ENCODE data around the gene ESAM. TPM values are rescaled to one million over a fixed set of nuclear protein-coding genes. Genes with fewer than 3 reads are reported as not detected.

ESAM gene
- total and polyA plus RNA-seq, 4 donors: 4.0 to 15.6 (median 9.9) TPM

- Histone ChIP-seq H3K36me3 (ENCODE audit: control insufficient read depth in 4 of 4, insufficient read depth in 3 of 4, low read depth in 1 of 4, low read length in 3 of 4) (no peaks in the 10 kb centered on the region), H3K9me3 (ENCODE audit: control insufficient read depth in 4 of 4, low read length in 3 of 4) (no peaks in the 10 kb centered on the region), H3K4me3 (ENCODE audit: low read depth in 1 of 3, low read length in 3 of 3) (no peak overlapping the region), H3K4me1 (ENCODE audit: control insufficient read depth in 4 of 4, insufficient read depth in 4 of 4, low read length in 3 of 4) (peaks cover 9 to 15% (median 11%) of the 10 kb centered on the region in 4 donors), H3K27me3 (ENCODE audit: control insufficient read depth in 4 of 4, insufficient read depth in 4 of 4, low read length in 3 of 4) (peaks cover 0 to 9% (median 3%) of the 10 kb centered on the region in 4 donors), H3K9ac (ENCODE audit: low read depth in 1 of 2, low read length in 2 of 2) (no peak overlapping the region), H3K27ac (ENCODE audit: low read depth in 1 of 2, low read length in 2 of 2) (peak overlapping the region in 1 of 2 donors; percentile 50)
- DNase-seq (ENCODE audit: low spot score): no peak
- 39% methylated on average over 12 of the region's 12 CpGs for WGBS
- TF ChIP-seq RAD21 (IDR thresholded peaks at IDR 0.05): no peak
- no peak for TF ChIP-seq EGR1 (IDR thresholded peaks at IDR 0.05; ENCODE audit: low read depth in 2 of 2)
- no peak for TF ChIP-seq GABPA (IDR thresholded peaks at IDR 0.05 in 1 of 2, conservative IDR thresholded peaks at IDR 0.05 in 1 of 2)
- no peak for TF ChIP-seq REST (IDR thresholded peaks at IDR 0.05)
- no peak for TF ChIP-seq CTCF (IDR thresholded peaks at IDR 0.05; ENCODE audit: low read depth, low read length, missing input control)
- TF ChIP-seq NR2F2 (IDR thresholded peaks at IDR 0.05): peak; percentile 72
- no peak for TF ChIP-seq TAF1 (conservative IDR thresholded peaks at IDR 0.05)
These were observed 13.4 kb downstream of the ESAM start for GRCh38 chr11:124748481-124749343.

- Histone ChIP-seq H3K27ac (ENCODE audit: low read depth in 1 of 2, low read length in 2 of 2) (peak overlapping the region in 1 of 2 donors; percentile 50), H3K4me3 (ENCODE audit: low read depth in 1 of 3, low read length in 3 of 3) (no peak overlapping the region), H3K36me3 (ENCODE audit: control insufficient read depth in 4 of 4, insufficient read depth in 3 of 4, low read depth in 1 of 4, low read length in 3 of 4) (no peaks in the 10 kb centered on the region), H3K27me3 (ENCODE audit: control insufficient read depth in 4 of 4, insufficient read depth in 4 of 4, low read length in 3 of 4) (peaks cover 0 to 9% (median 3%) of the 10 kb centered on the region in 4 donors), H3K9ac (ENCODE audit: low read depth in 1 of 2, low read length in 2 of 2) (no peak overlapping the region), H3K9me3 (ENCODE audit: control insufficient read depth in 4 of 4, low read length in 3 of 4) (no peaks in the 10 kb centered on the region), H3K4me1 (ENCODE audit: control insufficient read depth in 4 of 4, insufficient read depth in 4 of 4, low read length in 3 of 4) (peaks cover 9 to 15% (median 11%) of the 10 kb centered on the region in 4 donors)
- no peak for DNase-seq (ENCODE audit: low spot score)
- no peak for TF ChIP-seq HNF4A (conservative IDR thresholded peaks at IDR 0.05)
- 59% methylated on average over 7 of the region's 7 CpGs for WGBS
These were observed 14.0 kb downstream of the ESAM start for GRCh38 chr11:124748100-124748418.

- no peak for DNase-seq (ENCODE audit: low spot score)
- Histone ChIP-seq H3K27me3 (ENCODE audit: control insufficient read depth in 4 of 4, insufficient read depth in 4 of 4, low read length in 3 of 4) (peaks cover 0 to 10% (median 3%) of the 10 kb centered on the region in 4 donors), H3K4me3 (ENCODE audit: low read depth in 1 of 3, low read length in 3 of 3) (no peak overlapping the region), H3K36me3 (ENCODE audit: control insufficient read depth in 4 of 4, insufficient read depth in 3 of 4, low read depth in 1 of 4, low read length in 3 of 4) (no peaks in the 10 kb centered on the region), H3K4me1 (ENCODE audit: control insufficient read depth in 4 of 4, insufficient read depth in 4 of 4, low read length in 3 of 4) (peaks cover 9 to 15% (median 11%) of the 10 kb centered on the region in 4 donors), H3K9me3 (ENCODE audit: control insufficient read depth in 4 of 4, low read length in 3 of 4) (no peaks in the 10 kb centered on the region), H3K27ac (ENCODE audit: low read depth in 1 of 2, low read length in 2 of 2) (peak overlapping the region; percentile 50 to 52), H3K9ac (ENCODE audit: low read depth in 1 of 2, low read length in 2 of 2) (no peak overlapping the region)
- 52% methylated on average over 14 of the region's 14 CpGs for WGBS
- TF ChIP-seq FOXA1 (IDR thresholded peaks at IDR 0.05) (no peak), NR2F2 (IDR thresholded peaks at IDR 0.05) (no peak), HNF4A (conservative IDR thresholded peaks at IDR 0.05) (no peak), CTCF (IDR thresholded peaks at IDR 0.05; ENCODE audit: low read depth, low read length, missing input control) (no peak)
These were observed 14.5 kb downstream of the ESAM start for GRCh38 chr11:124747406-124748099.

Data from liver (tissue), 9 donors.